Prostate gland (tissue), 2 donors: ENCODE measurements around the gene TOMM40L.

Source experiments
- POLR2A ChIP-seq: fragments of 450-650 bp; IDR thresholded peaks from one replicate; pipeline ENCODE4 v1.6.1; 2016; ENCODE audit warnings: antibody characterized with exemption, mild to moderate bottlenecking
- POLR2AphosphoS5 ChIP-seq: sonication (generic); formaldehyde crosslinking; IDR thresholded peaks from one replicate; pipeline ENCODE4 v1.6.1; 2017; ENCODE audit warnings: antibody characterized with exemption
- TF ChIP-seq, protein P1 (sequence below), 4 experiments: fragments of 200-600 bp in 2 of 4; fragments of 450-650 bp in 2 of 4; sonication (generic) in 2 of 4; IDR thresholded peaks; 1 replicate in 3 of 4; 2 replicates in 1 of 4; pipeline ENCODE4 v1.5.1; 2016 to 2019; ENCODE audit warnings: antibody characterized with exemption in 4 of 4, mild to moderate bottlenecking in 2 of 4, moderate library complexity in 2 of 4

DNA sequence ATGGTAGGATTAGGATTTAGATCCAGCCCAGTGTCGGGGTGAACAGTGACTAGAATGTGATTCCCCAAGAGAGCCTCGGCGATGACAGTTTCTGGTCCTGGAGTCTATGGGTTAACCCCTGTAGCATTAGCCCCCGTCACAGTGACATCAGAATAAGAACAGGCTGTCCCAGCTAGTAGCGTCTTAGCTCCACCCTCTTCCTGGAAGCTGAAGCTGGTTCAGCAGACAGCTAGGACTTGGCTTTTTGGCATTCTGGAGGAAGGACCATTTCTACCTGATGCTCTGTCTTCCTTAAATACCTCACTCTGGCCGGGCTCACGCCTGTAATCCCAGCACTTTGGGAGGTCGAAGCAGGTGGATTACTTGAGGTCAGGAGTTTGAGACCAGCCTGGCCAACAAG is 18.7 kb upstream of the TOMM40L start:
- TF ChIP-seq, protein P1, sequence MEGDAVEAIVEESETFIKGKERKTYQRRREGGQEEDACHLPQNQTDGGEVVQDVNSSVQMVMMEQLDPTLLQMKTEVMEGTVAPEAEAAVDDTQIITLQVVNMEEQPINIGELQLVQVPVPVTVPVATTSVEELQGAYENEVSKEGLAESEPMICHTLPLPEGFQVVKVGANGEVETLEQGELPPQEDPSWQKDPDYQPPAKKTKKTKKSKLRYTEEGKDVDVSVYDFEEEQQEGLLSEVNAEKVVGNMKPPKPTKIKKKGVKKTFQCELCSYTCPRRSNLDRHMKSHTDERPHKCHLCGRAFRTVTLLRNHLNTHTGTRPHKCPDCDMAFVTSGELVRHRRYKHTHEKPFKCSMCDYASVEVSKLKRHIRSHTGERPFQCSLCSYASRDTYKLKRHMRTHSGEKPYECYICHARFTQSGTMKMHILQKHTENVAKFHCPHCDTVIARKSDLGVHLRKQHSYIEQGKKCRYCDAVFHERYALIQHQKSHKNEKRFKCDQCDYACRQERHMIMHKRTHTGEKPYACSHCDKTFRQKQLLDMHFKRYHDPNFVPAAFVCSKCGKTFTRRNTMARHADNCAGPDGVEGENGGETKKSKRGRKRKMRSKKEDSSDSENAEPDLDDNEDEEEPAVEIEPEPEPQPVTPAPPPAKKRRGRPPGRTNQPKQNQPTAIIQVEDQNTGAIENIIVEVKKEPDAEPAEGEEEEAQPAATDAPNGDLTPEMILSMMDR (IDR thresholded peaks at IDR 0.05): no peak
- TF ChIP-seq POLR2A (no peak), POLR2AphosphoS5 (peak; percentile 87)
